A204.1 (cell line): ENCODE measurements around the gene TMEM167A.

ENCODE experiments used
- FAIRE-seq: peaks from 2 replicates; lab custom pipeline; 2012; peaks lifted over from hg19 to GRCh38; lab: Jason Lieb, UNC

Gene TMEM167A, protein sequence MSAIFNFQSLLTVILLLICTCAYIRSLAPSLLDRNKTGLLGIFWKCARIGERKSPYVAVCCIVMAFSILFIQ

DNA sequence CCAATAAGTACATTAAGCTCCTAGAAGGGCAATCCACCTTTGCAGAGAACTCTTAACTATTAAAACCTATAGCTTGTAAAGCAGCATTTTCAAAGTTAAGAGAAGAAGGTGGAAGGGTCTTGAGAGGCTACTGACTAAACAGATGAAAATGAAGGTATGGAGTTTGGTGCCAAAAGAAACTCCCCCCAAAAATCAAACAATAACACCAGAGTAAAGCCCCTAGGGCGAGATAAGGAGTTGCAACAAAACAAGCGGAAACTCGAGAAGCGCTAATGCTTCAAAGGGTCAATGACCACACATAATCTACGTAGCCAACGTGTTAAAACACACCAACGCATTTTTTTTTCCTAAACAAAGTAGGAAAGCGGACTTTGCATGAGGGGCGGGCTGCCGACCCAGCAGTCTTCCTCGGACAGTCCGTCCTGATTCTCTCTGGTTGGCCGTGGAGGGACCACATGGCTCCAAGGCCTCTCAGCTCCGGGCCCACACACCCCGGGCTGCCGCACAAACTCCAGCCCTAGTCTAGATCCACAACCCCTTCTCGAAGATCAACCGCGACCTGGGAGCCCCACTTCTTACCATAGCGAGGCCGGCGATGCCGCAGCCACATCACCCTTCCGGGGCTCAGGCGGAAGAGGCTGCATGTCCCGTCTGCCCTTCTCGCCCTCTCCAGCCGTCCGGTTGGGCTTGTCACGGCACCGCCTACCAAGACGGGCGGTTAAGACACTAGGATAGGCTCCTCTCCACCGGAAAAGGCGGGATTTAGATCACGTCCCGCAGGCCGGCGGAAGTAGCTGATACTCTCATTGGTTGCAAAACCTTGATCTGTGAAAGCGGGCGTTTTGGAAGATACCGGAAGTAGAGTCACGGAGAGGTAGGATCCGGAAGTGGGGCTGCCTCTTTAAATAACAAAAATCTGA, at the start of gene TMEM167A, which contains the start of gene XRCC4:
TSS of gene TMEM167A (minus strand) at position 653 of the 920 bp plus-strand sequence. CDS start at position 582, 71 bp downstream.
TSS of gene XRCC4 (plus strand) at position 806 of the 920 bp plus-strand sequence. CDS start 27,373 bp downstream, outside the sequence.
- FAIRE-seq: peak; percentile 99

DNA sequence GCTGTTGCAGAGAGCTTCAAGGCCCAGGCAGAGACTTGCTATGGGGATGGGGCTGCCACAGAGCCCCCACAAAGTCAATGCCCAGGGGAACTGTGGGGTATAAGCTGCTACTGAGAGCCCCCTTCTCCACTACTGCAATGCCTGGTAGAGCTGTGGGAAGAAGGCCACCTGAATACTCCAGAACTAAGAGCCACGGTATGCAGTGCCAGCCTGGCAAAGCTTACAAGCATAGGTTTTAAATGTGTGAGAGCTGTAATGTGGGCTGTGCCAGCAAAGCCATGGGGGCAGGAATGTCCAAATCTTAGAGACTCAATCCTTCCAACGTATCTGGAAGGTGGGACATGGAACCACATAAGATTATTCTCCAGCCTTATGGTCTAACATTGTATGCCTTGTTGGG, 49.3 kb upstream of the TMEM167A start:
- no peak for FAIRE-seq

DNA sequence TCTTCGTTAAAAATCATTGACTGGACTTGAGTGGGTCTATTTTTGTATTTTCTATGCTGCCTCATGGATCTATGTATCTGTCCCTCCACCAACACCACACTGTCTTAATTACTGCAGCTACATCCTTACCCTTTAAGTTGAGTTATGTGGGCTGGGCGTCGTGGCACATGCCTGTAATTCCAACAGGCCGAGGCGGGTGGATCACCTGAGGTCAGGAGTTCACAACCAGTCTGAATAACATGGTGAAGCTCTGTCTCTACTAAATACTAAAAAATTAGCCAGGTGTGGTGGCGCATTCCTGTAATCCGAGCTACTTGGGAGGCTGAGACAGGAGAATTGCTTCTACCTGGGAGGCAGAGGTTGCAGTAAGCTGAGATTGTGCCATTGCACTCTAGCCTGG, 48.4 kb upstream of the TMEM167A start:
- no peak for FAIRE-seq

DNA sequence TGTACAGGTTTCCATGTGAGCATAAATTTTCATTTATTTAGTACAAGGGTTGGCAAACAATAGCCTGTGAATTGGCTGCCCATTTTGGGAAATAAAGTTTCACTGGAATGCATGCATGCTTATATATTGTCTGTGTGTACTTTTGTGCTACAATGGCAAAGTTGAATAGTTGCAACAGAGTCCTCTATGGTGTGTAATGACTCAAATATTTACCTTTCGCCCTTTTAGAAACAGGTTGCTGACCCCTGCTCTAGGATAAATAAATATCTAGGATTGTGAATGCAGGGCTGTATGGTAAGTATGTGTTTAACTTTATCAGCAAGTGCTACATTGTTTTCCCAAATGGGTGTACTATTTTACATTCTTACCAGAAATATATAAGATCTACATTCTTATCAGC, 47.4 kb upstream of the TMEM167A start:
- FAIRE-seq: no peak

DNA sequence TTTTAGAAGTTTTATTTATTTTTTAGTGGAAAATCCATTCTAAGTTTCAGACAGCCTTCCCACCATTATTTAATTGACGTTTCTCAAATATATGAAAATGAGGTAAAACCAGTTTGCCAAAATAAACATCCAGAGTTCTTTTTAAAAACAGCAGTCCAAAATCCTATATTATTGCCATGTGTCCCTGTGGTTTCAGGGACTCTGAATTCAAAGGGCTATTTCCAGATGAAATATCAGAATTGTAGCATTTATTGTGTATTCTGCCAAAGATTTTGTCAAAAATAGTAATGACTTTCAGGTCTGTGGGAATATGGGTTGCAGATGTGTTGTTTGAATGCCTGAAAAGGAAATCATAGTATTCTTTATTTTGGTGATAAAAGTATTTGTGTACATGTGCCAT, 41.8 kb upstream of the TMEM167A start:
- FAIRE-seq: no peak

DNA sequence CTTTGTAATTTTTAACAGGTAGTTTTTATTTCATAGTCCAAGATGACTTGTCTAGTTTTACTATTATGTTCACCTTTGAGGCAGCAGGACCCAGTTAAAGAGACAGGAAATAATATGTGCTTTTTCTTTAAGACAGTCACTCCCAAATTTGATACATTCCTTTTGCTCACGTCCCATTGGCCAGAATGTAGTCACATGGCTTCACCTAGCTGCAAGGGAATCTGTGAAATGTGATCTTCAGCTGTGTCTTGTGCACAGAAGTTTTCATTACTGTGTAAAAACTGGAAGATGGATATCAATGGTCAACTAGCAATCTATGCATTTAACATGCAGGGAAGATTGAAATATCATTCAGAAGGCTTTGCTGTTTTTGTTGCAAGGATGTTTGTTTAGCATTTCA, 41.3 kb upstream of the TMEM167A start:
- no peak for FAIRE-seq

DNA sequence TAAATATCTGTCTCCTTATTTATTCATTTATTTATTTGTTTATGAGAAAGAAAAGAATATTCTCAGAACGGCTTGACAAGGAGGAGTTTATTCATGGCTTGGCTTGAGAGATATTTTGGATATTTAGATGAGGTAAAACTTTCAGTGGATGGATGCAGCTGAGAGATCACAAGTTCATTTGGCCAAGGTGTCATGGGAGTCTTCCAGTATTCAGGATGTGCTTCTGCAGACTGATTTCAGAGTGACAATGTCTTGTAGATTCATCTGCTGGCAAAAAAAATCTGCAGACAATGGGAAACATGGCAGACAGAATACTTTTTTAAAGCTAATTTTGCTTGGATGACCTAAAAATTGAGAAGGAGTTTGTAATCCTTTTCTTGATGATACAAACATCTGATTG, 38.6 kb upstream of the TMEM167A start:
- no peak for FAIRE-seq

DNA sequence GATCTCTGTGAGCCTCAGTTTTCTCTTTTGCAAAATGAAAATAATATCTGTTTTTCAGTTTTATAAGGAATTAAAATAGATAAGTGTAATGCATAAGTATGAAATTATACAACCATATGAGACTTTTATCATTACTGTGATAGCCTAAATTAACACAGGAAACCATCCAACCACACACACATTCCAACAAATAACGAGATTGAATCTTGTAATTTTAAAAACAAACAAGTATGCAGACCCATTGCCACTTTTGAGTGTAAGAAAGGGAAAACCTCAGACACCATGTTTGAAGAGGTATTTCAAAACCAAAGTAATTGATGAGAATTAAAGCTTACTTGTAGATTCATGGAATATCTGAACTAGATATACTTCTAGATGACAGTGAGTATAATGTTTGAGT, 32.2 kb upstream of the TMEM167A start:
- no peak for FAIRE-seq

DNA sequence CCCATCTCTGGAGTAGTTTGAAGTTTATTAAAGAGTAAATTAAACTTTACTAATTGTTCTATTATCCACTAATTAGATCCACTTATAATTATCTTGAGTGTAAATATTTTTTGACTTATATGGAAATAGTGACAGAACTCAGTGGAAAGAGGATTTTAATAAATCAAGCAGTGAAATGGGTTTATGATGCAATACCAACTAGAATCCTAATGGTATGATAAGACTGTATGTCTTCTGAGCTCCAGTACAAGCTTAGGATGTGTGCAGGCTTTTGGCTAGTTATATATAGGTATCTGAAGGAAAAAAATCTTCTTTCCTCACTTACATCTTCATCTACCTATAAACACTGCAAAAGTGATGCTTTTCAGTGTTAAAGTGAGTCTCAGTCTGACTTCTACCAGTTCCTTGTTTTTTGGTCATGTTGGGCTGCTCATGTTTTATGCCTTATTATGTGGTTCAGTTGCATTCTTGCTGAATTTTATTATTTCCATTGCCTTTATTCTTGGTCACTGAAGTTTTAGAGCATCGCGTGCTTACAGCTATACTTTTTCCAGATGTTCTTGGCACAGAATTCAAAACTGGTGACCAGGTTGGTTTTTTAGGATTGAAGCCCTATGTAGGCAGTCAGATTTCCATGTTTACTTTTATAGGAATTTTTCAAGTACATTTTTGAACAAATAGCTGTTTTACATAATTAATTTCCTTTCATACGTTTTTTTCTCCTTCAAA, 30.7 kb upstream of the TMEM167A start:
- FAIRE-seq: no peak

DNA sequence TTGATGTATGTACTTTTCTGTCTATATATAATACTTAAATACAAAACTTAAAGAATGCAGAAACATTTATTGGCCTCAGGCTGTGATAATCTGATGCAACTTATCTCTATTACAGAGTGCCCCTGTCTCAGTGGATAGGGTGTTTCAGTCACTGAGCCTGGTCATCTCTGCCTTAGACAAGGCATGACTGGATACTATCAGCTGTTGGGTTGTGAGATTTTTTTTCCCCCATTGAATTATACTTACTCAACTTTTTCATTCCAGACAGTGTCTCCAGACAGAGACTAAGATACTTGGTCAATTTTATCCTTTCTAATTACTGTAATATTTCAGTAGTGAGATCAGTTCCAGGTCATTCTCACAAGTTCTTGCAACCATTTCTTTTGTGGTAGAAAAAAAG, 26.8 kb upstream of the TMEM167A start:
- no peak for FAIRE-seq

DNA sequence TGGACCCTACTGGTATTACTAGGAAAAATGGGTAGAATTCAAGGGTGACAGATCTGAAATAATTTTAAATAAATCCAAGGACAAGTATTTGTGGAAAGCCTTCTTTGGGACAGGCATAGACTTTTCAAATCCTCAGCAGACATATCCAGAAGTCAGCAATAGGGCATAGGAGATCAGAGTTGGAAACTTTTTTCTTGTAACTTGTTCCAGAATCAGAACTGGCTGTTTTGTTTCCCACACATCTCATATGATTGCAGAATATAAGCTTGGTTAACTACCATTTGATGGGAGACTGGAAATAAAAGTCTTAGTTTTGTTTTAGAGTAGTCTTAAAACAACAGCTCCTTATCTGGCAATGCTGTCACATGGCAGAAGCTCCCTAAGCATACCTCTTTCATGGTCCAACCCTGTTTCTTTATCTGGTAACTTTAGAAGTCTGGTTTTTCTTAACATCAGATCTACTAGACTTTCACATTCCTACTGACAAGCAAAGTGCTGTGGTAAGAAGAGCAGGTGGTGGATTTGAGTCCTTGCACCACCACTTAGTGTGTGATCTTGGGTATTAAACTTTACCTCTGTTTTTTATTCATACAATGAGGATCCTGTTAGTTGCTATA, 25.3 kb upstream of the TMEM167A start:
- no peak for FAIRE-seq

DNA sequence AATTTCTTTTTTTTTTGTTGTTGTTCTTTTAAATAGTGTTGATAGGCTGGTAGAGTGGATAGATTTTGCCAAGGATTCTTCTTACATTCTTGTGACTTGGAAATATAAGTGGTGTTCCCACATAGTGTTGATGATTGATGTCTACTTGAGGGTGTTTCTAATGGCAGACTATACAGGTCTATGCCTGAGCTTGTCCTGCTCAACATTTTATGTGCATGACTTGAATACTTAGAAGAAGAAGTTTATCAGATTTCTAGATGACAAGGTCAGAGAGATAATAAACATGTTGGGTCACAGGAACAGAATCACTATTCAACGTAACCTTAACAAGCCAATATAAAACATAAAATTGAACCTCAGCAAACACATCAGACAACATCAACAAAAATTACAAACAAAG, 24.3 kb upstream of the TMEM167A start:
- FAIRE-seq: no peak

DNA sequence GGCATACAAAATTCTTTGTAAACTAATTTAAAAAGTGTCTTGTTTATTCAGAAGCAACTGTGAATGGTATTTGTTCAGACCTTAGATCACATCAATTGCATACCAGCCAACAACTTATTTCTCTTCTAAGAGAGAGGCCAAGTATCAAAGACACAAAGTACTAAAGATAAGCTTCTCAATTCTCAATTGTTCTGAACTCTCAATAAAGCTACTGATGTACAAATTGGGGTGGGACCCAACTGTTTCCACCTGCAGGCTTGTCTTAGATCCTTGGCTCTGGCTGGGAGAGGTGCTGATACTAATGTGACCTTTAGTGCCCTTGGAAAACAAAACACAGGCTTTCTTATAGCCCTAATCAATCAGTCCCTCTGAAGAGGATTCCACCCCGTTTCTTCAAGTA, 22.3 kb upstream of the TMEM167A start:
- no peak for FAIRE-seq

DNA sequence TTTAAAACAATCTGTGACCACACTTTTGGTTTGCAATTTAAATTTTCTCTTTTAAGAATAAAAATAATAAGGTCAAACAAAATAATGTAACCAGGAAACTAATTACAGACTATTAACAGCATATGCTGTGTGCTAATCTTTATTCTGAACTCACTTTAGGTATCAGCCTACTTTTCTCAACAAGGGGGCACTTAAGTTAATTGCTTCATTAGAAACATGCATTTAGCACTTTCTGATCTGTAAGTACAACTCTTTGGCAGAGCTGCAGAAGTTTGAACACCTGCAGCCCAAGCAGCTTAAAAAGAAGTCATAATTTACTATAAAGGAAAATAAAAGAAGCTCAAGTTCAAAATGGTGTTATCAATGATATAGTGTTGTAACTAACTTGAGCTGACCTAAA, 21.8 kb upstream of the TMEM167A start:
- no peak for FAIRE-seq

DNA sequence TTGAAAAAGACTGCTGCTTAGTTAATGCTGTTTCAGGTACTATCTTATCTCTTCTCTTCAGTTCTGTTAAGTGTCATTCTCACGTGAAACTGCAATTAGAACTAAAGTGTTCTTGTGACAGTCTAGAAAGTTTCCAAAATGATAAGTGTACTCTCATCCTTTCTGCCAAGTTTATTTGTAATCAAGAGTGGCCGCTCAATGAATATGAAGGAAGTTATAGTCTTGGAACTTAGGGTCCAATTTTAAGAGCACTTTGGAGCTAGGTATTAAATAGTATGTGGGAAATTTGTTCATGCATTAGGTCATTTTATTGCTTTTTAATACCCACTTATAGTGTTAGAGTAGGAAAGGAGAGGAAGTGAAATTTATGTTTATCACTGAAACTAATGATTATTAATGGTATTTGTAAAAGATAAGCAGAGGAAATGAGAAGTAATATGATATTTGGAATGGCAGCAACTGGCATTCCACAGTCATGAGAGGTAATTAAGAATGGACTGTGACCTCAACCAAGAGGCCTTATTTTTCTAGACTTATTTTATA, 20.6 kb upstream of the TMEM167A start:
- FAIRE-seq: no peak

DNA sequence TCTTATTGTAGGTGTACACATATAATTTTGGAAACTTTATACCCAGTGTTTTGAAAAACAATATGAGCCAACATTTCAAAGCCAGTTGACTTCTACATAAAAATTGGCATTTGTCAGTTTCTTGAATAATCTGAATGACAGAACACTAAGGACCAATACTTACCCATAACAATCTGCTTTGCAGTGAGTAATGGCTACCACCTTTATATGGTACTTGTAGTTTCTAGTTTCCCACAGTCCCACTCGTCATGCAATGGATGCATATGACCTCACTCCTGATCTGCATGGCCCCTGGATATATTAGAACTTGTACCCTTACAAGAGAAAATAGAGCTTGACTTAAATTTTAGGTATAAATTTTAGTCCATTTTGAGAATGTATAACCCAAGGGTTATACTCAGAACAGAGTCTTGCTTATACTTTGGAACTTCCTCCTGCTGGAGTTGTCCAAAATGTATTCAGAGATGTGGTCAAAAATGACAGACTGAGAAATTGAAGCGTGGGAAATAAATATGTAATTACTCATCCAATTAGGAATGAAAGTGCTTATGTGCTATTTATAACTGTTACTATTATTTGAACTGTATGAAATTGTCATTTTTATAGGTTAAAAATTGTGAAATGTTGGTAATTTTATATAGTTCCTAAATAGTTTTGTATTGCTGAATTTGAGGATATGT, 19.6 kb upstream of the TMEM167A start:
- FAIRE-seq: no peak

DNA sequence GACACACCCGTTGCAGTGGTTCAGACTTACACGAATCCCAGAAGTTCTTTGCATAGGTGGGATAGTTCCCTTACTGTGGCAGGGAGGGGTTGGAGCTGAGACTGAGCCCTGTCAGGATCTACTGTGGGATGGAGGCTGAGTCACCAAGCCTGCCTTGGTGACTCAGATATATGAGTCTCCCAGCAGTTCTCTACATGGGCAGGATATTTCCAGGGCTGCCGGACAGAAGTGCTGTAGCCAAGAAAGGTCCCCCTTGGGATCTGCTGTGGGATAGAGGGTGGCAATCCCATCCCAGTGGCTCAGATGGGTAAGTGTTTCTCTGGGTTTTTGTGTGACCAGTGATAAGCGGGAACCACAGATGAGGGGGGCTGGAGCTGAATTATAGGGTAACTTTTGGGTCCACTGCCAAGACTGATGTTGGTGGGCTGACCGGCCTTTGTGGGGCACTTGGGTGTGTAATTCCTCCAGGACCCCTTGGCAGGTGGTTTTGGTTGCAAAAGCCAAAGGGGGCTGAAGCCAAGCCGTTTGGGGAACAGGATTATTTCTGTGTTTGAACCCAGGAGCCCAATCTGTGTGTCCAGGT, 18.9 kb upstream of the TMEM167A start:
- FAIRE-seq: no peak

DNA sequence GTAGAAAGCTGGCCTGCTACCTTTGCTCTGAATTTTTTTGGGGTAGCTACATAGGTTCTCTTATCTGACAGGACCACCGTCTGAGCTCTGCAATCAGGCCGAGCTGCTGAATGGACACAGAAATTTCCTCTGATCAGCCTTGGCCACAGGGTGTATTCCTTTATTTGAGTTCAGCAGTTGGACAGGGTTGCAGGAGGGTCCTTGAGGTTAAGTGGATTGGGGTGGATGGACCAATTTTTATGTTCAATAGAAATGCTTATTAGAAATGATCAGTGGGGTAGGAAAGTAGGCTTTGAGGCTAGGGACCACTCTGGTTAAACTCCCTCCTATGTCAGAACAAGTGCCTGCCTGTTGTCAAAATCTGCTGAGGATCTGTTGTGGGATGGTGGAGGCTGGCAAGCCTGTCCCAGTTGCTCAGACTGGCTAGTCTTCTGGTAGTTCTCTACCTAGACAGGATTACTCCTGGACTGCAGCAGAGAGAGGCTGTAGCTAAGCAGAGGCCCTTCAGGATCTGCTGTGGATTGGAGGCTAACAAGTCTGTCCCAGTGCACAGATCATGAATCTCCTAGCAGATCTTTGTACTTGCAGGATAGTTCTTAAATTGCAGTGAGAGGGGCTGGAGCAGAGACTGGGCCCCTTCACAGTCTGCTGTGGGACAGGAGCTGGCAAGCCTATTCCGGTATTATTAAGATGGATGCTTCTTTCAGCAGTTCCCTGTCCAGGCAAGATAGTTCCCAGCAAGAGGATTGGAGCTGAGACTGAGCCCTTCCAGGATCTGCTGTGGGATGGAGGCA, 18.2 kb upstream of the TMEM167A start:
- FAIRE-seq: no peak

DNA sequence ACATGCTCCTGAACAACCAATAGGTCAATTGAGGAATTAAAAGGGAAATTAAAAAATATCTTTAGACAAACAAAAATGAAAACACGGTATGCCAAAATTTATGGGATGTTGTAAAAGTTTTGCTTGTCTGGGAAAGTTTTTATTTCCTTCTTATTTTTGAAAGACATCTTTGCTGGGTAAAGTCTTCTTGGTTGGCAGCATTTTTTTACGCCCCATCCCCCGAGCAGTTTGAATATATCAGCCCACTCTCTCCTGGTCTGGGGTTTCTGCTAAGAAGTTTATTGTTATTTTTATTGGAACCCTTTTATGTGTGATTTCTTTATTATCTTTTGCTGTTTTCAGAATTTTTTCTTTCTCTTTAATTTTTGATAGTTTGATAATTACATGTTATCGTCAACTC, 16.5 kb upstream of the TMEM167A start:
- no peak for FAIRE-seq

DNA sequence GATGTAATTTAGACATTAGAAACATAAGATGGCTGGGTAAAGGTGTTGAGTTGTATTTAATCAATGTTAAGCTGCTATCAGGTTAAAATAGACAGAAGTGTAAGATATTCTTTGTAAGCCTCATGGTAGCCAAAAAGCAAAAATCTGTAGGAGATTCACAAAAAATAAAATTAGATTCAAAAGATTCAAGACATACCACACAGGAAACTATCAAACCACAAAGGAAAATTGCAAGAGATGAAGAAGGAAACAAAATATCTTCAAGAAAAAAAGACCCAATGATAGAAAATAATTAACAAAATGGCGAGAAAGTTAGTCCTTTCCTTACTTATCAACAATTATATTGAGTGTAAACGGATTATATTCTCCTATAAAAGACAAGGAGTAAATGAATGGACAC, 15.4 kb upstream of the TMEM167A start:
- FAIRE-seq: no peak

DNA sequence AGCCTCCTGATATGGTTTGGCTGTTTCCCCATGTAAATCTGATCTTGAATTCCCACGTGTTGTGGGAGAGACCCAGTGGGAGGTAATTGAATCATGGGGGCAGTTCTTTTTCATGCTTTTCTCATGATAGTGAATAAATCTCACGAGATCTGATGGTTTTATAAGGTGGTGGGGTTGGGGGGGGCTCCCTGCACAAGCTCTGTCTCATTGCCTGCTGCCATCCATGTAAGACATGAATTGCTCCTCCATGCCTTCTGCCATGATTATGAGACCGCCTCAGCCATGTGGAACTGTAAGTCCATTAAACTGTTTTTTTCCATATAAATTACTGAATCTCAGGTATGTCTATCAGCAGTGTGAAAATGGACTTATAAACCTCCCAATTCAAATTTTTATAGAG, 13.0 kb upstream of the TMEM167A start:
- FAIRE-seq: no peak
